Dermis microvascular lymphatic vessel endothelial cell (primary cell): ENCODE data around the gene TMEM121B. TPM values are rescaled to one million over a fixed set of nuclear protein-coding genes. Genes with fewer than 3 reads are reported as not detected.

ENCODE experiments used
- DNase-seq, 2 donors: peaks; one replicate each; pipeline versions ENCODE4 v3.0.0 to v3.0.0-alpha.2; 2010; ENCODE audit warnings: low read depth in 2 of 2
- total RNA-seq: library from RNA; depleted of rRNA; stranded (reverse); fragments of >200 nt; gene quantifications from 2 replicates; pipeline ENCODE4 v1.2.1, GENCODE V29; 2014

TMEM121B gene
- total RNA-seq, 1 donor from 2014 or later: 0.13 TPM

DNA sequence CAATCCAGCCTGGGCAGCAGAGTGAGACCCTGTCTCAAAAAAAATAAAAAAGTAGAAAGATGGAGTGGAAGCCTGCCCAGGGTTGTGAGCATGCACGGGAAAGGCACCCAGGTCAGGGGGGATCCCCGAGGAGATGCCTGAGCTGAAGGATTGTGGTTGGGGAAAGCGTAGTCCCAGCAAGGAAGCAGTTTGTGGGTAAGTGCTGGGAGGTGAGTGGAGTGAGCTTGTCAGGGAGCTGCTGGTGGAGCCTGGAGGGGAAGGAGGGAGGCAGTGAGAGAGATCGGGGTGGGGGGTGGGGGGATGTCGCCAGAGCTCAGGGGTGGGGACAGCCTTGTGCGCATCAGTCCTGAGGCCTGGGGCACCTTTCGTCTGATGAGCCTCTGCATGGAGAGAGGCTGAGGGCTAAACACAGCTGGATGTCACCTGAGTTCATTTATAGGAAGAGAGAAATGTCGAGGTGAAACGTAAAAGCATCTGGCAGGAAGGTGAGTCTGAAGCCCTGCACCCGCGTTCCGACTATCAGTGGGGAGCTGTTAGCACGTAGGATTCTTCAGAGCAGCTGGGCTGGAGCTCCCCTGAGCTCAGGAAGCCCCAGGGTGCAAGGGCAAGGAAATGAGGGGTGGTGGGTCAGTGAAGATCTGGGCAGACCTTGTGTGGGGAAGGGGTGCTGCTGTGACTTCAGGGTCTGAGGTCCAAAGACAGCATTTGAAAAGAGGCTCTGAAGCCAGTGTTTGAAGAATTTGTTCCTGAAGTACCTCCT lies 10.2 kb downstream of the TMEM121B start:
- no peak for DNase-seq

DNA sequence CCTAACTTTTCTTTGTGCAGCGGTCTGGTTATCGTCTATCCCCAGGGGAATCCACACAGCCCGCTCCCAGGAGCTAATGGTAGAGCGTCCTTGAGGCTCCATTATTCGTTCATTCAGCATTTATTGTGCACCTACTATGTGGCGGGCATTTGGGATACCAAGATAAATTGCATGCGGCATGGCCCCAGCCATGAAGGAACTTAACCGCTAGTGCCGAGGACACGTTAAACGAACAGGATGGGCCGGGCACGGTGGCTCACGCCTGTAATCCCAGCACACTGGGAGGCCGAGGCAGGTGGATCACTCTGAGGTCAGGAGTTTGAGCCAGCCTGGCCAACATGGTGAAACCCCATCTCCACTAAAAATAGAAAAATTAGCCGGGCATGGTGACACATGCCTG lies 11.2 kb downstream of the TMEM121B start:
- no peak for DNase-seq

DNA sequence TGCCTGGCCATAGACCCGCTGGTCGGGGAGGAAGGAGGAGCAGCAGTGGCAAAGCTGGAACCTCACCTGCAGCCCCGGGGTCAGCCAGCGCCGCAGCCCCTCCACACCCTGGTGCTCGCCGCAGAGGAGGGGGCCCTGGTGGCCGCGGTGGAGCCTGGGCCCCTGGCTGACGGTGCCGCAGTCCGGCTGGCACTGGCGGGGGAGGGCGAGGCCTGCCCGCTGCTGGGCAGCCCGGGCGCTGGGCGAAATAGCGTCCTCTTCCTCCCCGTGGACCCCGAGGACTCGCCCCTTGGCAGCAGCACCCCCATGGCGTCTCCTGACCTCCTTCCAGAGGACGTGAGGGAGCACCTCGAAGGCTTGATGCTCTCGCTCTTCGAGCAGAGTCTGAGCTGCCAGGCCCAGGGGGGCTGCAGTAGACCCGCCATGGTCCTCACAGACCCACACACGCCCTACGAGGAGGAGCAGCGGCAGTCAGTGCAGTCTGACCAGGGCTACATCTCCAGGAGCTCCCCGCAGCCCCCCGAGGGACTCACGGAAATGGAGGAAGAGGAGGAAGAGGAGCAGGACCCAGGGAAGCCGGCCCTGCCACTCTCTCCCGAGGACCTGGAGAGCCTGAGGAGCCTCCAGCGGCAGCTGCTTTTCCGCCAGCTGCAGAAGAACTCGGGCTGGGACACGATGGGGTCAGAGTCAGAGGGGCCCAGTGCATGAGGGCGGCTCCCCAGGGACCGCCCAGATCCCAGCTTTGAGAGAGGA lies 11.9 kb downstream of the TMEM121B start:
- no peak for DNase-seq

DNA sequence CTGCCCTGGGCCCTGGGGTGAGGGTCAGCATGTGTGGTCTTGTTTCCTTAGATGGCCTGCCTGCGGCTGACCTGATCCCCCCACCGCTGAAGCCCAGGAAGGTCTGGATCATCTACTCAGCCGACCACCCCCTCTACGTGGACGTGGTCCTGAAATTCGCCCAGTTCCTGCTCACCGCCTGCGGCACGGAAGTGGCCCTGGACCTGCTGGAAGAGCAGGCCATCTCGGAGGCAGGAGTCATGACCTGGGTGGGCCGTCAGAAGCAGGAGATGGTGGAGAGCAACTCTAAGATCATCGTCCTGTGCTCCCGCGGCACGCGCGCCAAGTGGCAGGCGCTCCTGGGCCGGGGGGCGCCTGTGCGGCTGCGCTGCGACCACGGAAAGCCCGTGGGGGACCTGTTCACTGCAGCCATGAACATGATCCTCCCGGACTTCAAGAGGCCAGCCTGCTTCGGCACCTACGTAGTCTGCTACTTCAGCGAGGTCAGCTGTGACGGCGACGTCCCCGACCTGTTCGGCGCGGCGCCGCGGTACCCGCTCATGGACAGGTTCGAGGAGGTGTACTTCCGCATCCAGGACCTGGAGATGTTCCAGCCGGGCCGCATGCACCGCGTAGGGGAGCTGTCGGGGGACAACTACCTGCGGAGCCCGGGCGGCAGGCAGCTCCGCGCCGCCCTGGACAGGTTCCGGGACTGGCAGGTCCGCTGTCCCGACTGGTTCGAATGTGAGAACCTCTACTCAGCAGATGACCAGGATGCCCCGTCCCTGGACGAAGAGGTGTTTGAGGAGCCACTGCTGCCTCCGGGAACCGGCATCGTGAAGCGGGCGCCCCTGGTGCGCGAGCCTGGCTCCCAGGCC lies 12.7 kb downstream of the TMEM121B start:
- no peak for DNase-seq

DNA sequence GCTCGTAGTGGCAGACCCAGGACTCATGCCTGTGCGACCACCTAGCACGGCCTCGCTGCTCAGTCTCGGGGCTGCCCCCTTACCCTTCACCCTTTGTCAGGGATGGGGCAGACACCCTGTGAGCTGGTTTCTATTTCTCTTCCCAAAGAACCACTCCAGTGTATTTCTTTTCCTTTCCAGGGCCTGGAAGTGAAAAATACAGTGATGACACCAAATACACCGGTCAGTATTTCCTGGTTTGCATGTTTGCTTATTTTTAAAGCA lies 13.7 kb downstream of the TMEM121B start:
- DNase-seq: no peak

DNA sequence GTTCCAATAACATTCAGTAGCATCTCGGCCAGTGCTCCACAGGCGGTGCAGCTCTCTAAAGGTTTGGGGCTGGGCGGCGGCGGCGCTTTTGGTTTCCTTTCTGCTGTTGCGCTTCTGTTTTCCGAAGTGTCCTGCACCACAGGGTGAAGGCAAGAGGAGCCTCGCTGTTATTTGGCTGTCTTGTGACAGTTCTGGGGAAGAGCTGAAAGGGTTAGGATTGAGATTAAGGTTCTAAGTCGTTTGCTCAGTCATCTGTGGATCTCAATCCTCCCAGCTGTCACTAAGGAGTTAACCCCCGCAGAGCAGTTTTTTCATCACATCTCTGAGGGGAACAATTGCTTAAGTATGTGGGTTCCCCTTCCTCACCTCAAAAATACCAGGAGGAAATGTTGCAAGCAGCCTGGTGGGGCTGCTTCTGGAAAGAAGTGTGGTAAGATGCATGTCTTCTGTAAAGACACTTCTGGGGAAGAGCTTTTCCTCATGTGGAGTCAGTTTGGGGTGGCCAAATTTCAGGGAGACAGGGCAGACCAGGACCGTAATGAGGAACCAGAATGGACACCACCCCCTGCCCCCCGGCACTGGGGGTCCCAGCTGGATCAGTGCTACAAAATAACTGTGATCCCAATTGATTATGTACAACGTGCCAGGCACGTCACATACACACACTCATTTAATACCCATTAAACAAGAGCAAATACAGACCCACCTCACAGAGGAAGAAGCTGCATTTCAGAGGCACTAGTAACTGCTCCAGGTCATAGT lies 14.2 kb downstream of the TMEM121B start:
- DNase-seq: no peak

DNA sequence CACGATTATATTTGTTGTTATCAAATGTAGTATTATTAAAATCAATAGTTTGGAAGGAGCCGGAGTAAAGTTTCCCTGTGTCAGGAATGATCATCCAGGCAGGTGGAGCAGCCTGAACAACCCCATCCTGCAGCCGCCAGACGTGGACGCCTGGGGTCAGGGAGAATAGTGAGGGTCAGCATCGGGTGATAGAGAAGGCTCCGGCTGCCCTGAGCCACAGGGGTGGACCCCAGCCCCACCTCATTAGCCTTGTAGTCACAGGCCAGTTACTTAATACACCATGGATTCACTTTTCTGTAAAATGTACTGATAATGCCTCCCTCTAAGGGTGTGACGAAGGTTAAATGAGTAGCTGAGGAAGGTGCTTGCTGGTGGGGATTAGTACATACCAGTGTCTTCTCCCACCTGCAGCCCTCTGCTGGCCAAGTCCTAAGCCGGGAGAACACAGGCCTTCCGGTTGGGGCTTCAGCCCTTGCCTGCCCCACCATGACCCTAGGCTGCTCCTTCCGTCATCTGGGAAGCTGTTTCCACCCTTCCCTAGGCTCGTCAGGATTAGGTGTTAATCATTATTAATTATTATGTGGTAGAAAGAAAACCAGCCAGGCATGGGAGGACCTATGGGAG lies 14.9 kb downstream of the TMEM121B start:
- DNase-seq: no peak

DNA sequence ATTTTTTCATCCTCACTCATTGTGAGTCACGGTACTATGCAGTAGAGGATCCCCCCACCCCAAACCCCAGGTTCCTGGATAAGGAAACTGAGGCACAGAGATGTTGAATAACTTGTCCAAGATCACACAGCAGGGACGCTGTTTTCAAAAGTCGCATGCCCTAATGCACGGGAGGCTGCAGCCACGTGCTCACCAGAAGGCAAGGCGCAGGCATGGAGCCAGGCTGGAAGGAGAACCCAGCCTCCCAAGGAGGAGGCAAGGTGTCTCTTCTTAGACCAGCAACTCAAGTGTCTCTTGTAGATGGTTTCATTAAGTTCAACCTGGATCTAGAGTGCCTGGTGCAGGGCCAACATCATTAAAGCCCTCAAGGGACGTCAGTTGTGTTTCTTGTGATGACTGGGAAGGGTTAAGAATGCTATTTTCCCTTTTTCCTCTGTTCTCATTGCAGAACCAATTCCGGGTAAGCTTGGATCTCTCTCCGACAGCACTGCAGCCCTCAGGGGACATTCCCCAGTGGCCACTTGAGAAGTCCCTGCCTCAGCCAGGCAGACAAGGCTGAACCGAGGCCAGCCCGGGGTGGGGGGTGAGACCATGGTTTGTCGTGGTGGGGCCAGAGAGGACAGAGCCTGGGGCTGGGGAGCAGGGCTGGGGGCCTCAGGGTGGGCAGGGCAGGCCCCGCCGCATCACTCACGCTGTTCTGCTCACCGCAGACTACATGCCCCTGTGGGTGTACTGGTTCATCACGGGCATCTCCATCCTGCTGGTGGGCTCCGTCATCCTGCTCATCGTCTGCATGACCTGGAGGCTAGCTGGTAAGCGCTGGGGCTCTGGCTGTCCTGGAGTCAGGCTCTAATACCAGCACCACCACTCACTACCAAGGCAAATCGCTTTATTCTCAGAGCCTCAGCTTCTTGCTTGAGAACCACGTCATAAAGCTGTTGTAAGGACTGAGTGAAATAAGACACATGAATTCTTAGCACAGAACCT lies 15.7 kb downstream of the TMEM121B start:
- DNase-seq: no peak

DNA sequence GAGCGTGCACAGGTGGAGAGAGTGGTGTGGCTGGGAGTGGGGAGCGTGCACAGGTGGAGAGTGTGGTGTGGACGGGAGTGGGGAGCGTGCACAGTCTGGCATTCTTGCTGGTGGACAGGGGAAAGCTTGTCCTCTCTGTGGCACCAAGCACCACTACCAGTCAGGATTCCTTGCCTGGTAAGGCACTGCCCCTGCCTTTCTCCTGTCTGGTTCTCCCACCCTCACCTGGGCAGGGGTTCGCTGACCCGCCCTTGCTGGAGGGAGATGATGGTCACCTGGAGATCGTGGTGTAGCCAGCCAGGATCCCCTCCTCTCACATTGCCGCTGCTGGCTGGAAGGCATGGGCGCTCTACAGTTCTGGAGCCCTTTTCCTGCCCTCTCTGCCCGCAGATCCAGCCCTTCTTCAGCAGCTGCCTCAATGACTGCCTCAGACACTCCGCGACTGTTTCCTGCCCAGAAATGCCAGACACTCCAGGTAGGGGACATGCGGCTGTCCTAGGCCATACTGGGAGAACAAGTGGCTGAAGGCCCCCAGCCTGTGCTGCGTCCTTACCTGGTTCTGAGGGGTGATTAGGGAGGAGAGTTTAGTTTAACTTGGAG lies 16.7 kb downstream of the TMEM121B start:
- DNase-seq: no peak

DNA sequence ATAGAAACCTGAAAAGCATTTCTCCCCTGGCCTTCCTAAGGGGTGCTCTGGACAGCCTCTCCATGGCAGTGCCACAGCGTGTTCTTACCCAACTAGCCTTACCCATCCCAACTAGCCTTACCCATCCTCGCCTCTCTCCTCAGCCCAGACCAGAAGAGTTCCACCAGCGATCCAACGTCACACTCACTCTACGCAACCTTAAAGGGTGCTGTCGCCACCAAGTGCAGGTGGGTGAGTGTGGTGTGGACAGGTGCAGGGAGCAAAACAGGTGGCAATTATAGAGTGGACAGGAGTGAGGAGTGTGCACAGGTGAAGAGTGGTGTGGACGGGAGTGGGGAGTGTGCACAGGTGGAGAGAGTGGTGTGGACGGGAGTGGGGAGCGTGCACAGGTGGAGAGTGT lies 17.8 kb downstream of the TMEM121B start:
- DNase-seq: no peak

DNA sequence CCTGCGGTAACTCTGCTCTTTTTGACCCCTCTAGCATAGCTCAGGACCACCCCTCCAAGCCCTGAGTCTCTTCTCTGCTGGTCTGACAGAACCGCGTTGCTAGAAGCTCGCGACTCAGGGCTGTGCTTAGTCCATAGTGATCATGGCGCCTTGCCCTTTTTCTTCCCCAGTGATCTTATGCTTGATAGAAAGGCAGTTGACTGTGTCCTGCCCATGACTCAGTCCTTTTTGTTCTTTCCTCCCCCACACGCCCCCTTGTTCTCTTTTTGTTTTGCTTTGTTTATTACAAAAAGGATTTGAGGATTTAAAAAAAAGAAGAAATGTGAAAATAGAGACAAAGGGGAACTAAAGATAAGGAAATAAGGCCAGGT lies 18.9 kb downstream of the TMEM121B start:
- DNase-seq: no peak

DNA sequence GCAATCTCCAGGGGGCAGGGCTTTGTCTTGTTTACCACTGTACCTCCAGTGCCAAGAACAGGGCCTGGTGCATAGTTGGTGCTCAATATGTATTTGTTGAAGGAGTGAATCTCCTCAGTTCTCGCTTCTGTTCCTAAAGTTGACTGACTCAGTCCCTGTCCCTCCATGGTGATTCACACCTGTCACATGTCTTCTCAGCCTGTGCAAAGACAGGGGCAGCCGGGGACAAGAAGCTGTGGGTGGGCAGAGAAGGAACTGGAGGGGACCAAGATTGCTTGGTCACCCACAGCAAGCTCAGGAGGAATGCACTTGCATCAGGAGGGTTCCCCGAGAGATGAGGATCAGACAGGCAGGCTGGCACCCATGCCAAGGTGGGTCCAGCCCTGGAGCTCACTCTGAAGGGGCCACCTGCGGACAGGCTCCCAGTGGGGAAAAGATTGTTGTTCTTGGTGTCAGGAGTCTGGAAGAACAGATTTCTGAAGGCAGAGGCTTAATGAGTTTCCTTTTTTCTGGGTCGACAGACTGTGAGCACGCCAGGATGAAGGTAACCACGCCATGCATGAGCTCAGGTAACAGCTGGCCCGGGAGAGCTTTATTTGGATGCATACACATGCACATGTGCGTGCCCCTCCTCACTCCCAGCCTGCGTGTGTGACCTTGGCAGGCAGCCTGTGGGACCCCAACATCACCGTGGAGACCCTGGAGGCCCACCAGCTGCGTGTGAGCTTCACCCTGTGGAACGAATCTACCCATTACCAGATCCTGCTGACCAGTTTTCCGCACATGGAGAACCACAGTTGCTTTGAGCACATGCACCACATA lies 19.5 kb downstream of the TMEM121B start:
- no peak for DNase-seq

DNA sequence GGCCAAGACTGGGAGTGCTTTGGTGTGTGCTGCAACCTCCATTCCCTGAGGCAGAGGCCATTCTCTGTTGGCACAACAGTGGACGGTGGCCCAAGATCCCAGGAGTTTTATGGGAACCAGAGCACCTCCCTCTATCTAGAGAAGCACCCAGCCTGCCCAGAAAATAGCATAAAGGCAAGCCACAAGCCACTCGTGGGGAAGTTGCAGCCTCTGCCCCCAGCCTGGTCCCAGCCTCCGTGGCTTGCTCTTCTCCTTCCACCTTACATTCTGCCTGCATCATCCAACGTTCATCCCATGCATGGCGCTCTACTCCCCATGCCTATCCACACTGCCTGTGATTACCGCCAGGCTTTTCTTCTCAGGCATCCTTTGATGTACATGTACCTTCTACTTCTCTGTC lies 20.5 kb downstream of the TMEM121B start:
- DNase-seq: no peak

DNA sequence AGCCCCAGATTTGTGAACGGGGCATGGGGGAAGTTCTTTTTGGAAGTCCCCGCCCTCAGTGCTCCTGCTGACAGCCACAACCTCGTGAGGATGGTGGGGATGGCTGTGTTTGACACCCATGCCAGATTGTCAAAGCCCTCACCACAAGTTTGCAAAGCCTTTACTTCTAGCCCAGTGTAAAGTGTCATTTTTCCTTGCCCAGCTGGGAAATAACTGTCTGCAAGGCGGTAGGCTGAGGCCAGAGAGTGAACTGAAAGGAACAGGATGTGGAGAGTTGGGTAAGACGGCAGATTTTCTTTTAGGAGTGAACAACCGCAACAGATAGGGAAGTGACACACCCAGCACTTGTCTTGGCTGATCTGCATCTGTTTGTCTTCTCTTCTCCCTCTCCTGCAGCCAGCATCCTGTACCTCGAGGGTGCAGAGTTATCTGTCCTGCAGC lies 22.8 kb downstream of the TMEM121B start:
- no peak for DNase-seq

DNA sequence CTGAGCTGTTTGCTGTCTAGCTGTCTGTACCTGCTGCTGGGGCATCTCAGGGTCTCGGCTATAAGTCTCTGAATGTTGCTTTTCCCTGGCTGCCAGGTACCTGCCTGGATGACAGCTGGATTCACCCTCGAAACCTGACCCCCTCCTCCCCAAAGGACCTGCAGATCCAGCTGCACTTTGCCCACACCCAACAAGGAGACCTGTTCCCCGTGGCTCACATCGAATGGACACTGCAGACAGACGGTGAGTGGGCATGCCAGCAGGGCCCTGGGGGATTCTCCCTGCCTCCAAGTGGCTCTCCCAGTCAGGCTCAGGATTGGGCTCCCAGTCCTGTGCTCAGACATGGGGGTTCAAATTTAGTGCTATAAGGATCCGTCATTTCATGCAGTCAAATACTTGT lies 23.5 kb downstream of the TMEM121B start:
- DNase-seq: no peak

DNA sequence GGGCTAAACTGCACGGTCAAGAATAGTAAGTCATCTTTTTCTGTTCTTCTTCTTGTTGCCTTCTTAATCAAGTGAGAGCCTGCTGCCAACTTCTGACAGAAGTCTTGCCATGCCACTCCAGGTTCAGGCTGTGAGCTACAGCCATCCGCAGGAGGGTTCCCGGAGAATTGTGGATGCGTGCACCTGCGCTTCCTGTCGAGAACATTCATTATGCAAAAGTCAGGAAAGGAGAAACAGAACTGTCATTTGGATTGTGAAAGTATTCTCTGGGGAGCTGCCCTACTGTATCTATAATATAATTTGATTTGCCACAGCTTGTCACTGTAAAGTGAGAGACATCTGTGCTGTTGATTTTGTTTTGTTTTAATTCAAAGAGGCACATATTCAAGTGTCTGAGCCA lies 24.1 kb downstream of the TMEM121B start:
- DNase-seq: no peak

DNA sequence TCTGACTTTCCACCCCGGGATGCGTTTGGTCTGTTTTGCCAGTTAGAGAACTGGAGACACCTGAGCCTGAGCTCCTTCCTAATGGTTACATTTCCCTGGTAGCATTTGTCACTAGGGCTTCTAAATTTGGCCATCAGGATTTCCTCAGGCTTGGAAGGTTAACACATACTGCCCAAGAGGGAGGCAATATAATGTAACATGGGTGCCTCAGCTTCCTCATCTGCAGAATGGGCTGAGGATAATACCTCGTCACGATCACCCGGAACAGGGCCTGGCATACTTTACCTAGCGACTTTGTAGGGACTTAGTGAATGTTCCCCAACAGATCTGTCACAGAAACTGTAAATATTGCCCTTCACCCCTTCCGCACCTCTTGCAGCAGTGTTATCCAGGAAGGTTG lies 25.1 kb downstream of the TMEM121B start:
- DNase-seq: no peak

DNA sequence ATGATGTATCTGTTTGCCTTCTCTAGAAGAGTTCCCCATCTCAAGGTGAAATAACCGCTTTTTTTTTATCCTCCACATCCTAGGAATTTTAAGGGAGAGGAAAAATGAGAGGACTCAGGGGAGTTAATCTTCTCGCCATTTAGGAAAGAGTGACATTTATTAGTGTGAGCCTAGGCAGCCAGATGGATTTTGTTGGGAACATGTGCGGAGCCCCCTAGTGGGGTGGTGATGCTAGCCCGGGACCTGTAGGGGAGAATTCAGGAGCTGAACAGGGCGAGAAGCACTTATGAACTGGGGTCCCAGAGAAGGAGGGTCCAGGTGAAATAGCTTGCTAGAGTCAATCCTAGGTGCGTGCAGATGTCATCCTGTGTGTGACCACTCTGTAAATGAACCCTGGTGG lies 25.6 kb downstream of the TMEM121B start:
- DNase-seq: peak in 1 of 2 donors; percentile 29

DNA sequence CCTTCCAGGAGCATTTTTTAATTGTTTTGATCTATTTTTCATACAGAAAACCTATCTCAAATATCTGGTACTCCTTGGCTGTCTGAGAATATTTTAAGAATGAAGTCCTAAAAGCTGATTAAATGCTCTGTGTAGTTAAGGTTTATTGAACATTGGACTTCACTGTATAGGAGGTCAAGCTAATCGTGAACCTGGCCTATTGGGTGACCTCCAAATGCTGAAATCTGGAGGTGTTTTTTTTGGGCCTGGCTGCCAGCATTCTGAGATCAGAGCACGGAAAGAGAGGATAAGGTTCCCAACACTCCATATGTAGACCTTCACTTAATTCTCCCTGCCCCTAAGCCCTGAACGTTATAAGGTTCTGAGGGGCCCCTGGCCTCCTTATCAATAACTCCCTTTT lies 28.1 kb downstream of the TMEM121B start:
- no peak for DNase-seq
